Prostate gland (tissue), 2 donors: ENCODE data around the gene ROBO2. TPM values are rescaled to one million over a fixed set of nuclear protein-coding genes. Genes with fewer than 3 reads are reported as not detected.

Experiments
- DNase-seq: peaks from one replicate; pipeline ENCODE4 v3.0.0-alpha.2; 2019; ENCODE audit warnings: low spot score
- H3K27ac ChIP-seq, 2 donors: fragments of 200-600 bp; sonication (generic); 2 replicates each; pipeline ENCODE4 v1.5.1; 2017 to 2019
- H3K27me3 ChIP-seq: fragments of 200-600 bp; sonication (generic); replicated peaks from 2 replicates; pipeline ENCODE4 v1.5.1; 2019; ENCODE audit not compliant: insufficient read depth
- H3K36me3 ChIP-seq, 2 donors: fragments of 200-600 bp; sonication (generic); 1 replicate in 1 of 2; 2 replicates in 1 of 2; pipeline versions ENCODE4 v1.5.1 to v1.8.1; 2017 to 2019
- H3K4me1 ChIP-seq: fragments of 200-600 bp; sonication (generic); replicated peaks from 2 replicates; pipeline ENCODE4 v1.5.1; 2019
- H3K4me3 ChIP-seq, 2 donors: fragments of 200-600 bp; sonication (generic); 2 replicates each; pipeline ENCODE4 v1.5.1; 2017 to 2019
- H3K9me3 ChIP-seq: fragments of 200-600 bp; sonication (generic); 2 replicates; pipeline ENCODE4 v1.5.1; 2017
- CTCF ChIP-seq, 4 experiments: fragments of 200-600 bp in 2 of 4; fragments of 450-650 bp in 2 of 4; sonication (generic) in 2 of 4; IDR thresholded peaks; 1 replicate in 3 of 4; 2 replicates in 1 of 4; pipeline ENCODE4 v1.5.1; 2016 to 2019; ENCODE audit warnings: antibody characterized with exemption in 4 of 4, mild to moderate bottlenecking in 2 of 4, moderate library complexity in 2 of 4
- POLR2A ChIP-seq: fragments of 450-650 bp; IDR thresholded peaks from one replicate; pipeline ENCODE4 v1.6.1; 2016; ENCODE audit warnings: antibody characterized with exemption, mild to moderate bottlenecking
- POLR2AphosphoS5 ChIP-seq: sonication (generic); formaldehyde crosslinking; IDR thresholded peaks from one replicate; pipeline ENCODE4 v1.6.1; 2017; ENCODE audit warnings: antibody characterized with exemption
- WGBS: methylation state at CpG from one replicate; pipeline ENCODE4 v1.1.5; 2018; 5-methylcytosine and 5-hydroxymethylcytosine counted together
- intact Hi-C: fragments of 100-400 bp; cut with DNase I; formaldehyde crosslinking; loops from one replicate; pipeline ENCODE4 v1.14.2; 2022
- total RNA-seq, 2 donors: library from RNA; depleted of rRNA; stranded (reverse); fragments of >200 nt; gene quantifications; one replicate each; pipeline ENCODE4 v1.1.0, GENCODE V29; 2016

Gene ROBO2
- total RNA-seq, 2 donors from 2014 or later: 3.6 to 18.2 TPM

GRCh38 chr3:77071364-77071763, 31.5 kb downstream of the ROBO2 start:
- Histone ChIP-seq H3K27ac (no peak overlapping the region), H3K4me1 (no peaks in the 10 kb centered on the region), H3K27me3 (no peaks in the 10 kb centered on the region), H3K4me3 (no peak overlapping the region), H3K9me3 (no peaks in the 10 kb centered on the region), H3K36me3 (no peaks in the 10 kb centered on the region)
- DNase-seq: no peak
- 62% methylated on average over 5 of the region's 5 CpGs for WGBS
- intact Hi-C loops: no loop called here
- TF ChIP-seq POLR2AphosphoS5 (no peak), CTCF (IDR thresholded peaks at IDR 0.05) (no peak), POLR2A (no peak)

- Histone ChIP-seq H3K36me3 (no peaks in the 10 kb centered on the region), H3K4me3 (no peak overlapping the region), H3K27me3 (no peaks in the 10 kb centered on the region), H3K9me3 (no peaks in the 10 kb centered on the region), H3K27ac (no peak overlapping the region), H3K4me1 (no peaks in the 10 kb centered on the region)
- intact Hi-C loops: no loop called here
- DNase-seq: no peak
- 95% methylated on average over 11 of the region's 11 CpGs for WGBS
- TF ChIP-seq CTCF (IDR thresholded peaks at IDR 0.05): no peak
- no peak for TF ChIP-seq POLR2AphosphoS5
- TF ChIP-seq POLR2A: no peak
Observed at GRCh38 chr3:77071809-77072208, 31.9 kb downstream of the ROBO2 start.

GRCh38 chr3:77072232-77072631, 32.3 kb downstream of the ROBO2 start:
- intact Hi-C loops: no loop called here
- Histone ChIP-seq H3K27ac (no peak overlapping the region), H3K27me3 (no peaks in the 10 kb centered on the region), H3K9me3 (no peaks in the 10 kb centered on the region), H3K4me3 (no peak overlapping the region), H3K4me1 (no peaks in the 10 kb centered on the region), H3K36me3 (no peaks in the 10 kb centered on the region)
- no peak for DNase-seq
- 86% methylated on average over 1 of the region's 1 CpG for WGBS
- TF ChIP-seq POLR2A (no peak), POLR2AphosphoS5 (no peak), CTCF (IDR thresholded peaks at IDR 0.05) (no peak)

GRCh38 chr3:77078279-77078678, 38.4 kb downstream of the ROBO2 start:
- no peak for DNase-seq
- Histone ChIP-seq H3K36me3 (no peaks in the 10 kb centered on the region), H3K4me3 (no peak overlapping the region), H3K27me3 (no peaks in the 10 kb centered on the region), H3K27ac (no peak overlapping the region), H3K4me1 (no peaks in the 10 kb centered on the region), H3K9me3 (no peaks in the 10 kb centered on the region)
- intact Hi-C loops: no loop called here
- TF ChIP-seq POLR2A (no peak), CTCF (IDR thresholded peaks at IDR 0.05) (no peak), POLR2AphosphoS5 (no peak)
- 92% methylated on average over 2 of the region's 2 CpGs for WGBS

GRCh38 chr3:77079988-77080610, 40.2 kb downstream of the ROBO2 start:
- no peaks in the 10 kb centered on the region for H3K36me3 ChIP-seq
- H3K9me3 ChIP-seq: no peaks in the 10 kb centered on the region
- DNase-seq: no peak
- no peaks in the 10 kb centered on the region for H3K4me1 ChIP-seq
- no peak overlapping the region for H3K27ac ChIP-seq
- WGBS: 90% methylated on average over 12 of the region's 12 CpGs
- TF ChIP-seq POLR2AphosphoS5 (no peak), POLR2A (no peak), CTCF (IDR thresholded peaks at IDR 0.05) (no peak)
- no peak overlapping the region for H3K4me3 ChIP-seq
- H3K27me3 ChIP-seq: no peaks in the 10 kb centered on the region
- intact Hi-C loops: no loop called here
